HepG2 (cell line): ENCODE results near the gene DNPEP. TPM values are rescaled to one million over a fixed set of nuclear protein-coding genes. Genes with fewer than 3 reads are reported as not detected.

ENCODE experiments used
- ATAC-seq: fragments of 200-7000 bp; cut with Tn5 transposase; 3 replicates; pipeline ENCODE4 v1.9.1; 2020; ENCODE audit warnings: mild to moderate bottlenecking, moderate library complexity
- BruUV-seq: library from RNA; stranded (reverse); fragments of 400-500 nt; replicated peaks from 2 replicates; lab custom pipeline; 2021; lab: Mats Ljungman, UMichigan
- CTCF ChIA-PET: fragments of 300-600 bp; formaldehyde crosslinking; extraction: SDS; loops from one replicate; lab custom pipeline; 2021; ENCODE audit warnings: low total read pairs, inconsistent platforms, low intra/inter-chr PET ratio; lab: Yijun Ruan, JAX
- POLR2A ChIA-PET: fragments of 350-600 bp; sonication (Branson Sonifier 250); formaldehyde crosslinking; loops from one replicate; lab custom pipeline; 2020; ENCODE audit warnings: antibody characterized with exemption, inconsistent platforms; lab: Yijun Ruan, JAX
- DNase-seq: peaks from one replicate; pipeline ENCODE4 v3.0.0-alpha.2; 2015; ENCODE audit warnings: low spot score
- FAIRE-seq: peaks from 3 replicates; lab custom pipeline; 2011; peaks lifted over from hg19 to GRCh38; lab: Jason Lieb, UNC
- H2AFZ ChIP-seq: one replicate; pipeline ENCODE4 v1.6.1; 2011; ENCODE audit warnings: low read length, inconsistent platforms
- H3K27ac ChIP-seq: fragments of 300-600 bp; 3 replicates; pipeline ENCODE4 v1.8.0; 2011; ENCODE audit warnings: mixed run types, mild to moderate bottlenecking, mixed read lengths, low read length, inconsistent platforms; ENCODE audit not compliant: insufficient read depth; ENCODE audit errors: extremely low read length
- H3K27me3 ChIP-seq, 2 experiments: fragments of 200-600 bp in 1 of 2; 2 replicates in 1 of 2; 3 replicates in 1 of 2; pipeline versions ENCODE4 v1.6.0 to v1.8.0; 2011; ENCODE audit warnings: low read length in 2 of 2, mild to moderate bottlenecking in 2 of 2, moderate library complexity in 2 of 2, inconsistent platforms in 1 of 2; ENCODE audit not compliant: insufficient read depth in 2 of 2, control insufficient read depth in 1 of 2
- H3K36me3 ChIP-seq, 2 experiments: fragments of 200-600 bp in 1 of 2; replicated peaks in 1 of 2; 2 replicates in 1 of 2; 3 replicates in 1 of 2; pipeline versions ENCODE4 v1.5.1 to v1.8.0; 2011; ENCODE audit warnings: low read length in 2 of 2, inconsistent platforms in 1 of 2; ENCODE audit not compliant: insufficient read depth in 2 of 2, control insufficient read depth in 1 of 2
- H3K4me1 ChIP-seq: 2 replicates; pipeline ENCODE4 v1.5.1; 2012; ENCODE audit warnings: low read length, inconsistent platforms; ENCODE audit not compliant: insufficient read depth
- H3K4me2 ChIP-seq: 2 replicates; pipeline ENCODE4 v1.6.0; 2011; ENCODE audit warnings: low read depth, low read length, inconsistent platforms
- H3K4me3 ChIP-seq, 3 experiments: fragments of 200-600 bp in 1 of 3; sonication (generic), shearing (Covaris generic) in 1 of 3; replicated peaks in 1 of 3; 2 replicates each; pipeline ENCODE4 v1.5.1; 2011 to 2016; ENCODE audit warnings: low read length in 3 of 3, inconsistent platforms in 2 of 3, low read depth in 2 of 3, mild to moderate bottlenecking in 2 of 3, control low read depth in 1 of 3, mixed read lengths in 1 of 3; ENCODE audit not compliant: insufficient read depth in 1 of 3
- H3K79me2 ChIP-seq: one replicate; pipeline ENCODE4 v1.6.1; 2011; ENCODE audit warnings: low read length, inconsistent platforms; ENCODE audit not compliant: insufficient read depth
- H3K9ac ChIP-seq: 2 replicates; pipeline ENCODE4 v1.6.0; 2011; ENCODE audit warnings: mild to moderate bottlenecking, low read depth, low read length, inconsistent platforms; ENCODE audit not compliant: insufficient read depth
- H3K9me3 ChIP-seq: 2 replicates; pipeline ENCODE4 v1.5.1; 2012; ENCODE audit warnings: mild to moderate bottlenecking, low read length
- H4K20me1 ChIP-seq: 2 replicates; pipeline ENCODE4 v1.6.0; 2011; ENCODE audit warnings: inconsistent platforms, mild to moderate bottlenecking, low read length, moderate library complexity; ENCODE audit not compliant: insufficient read depth
- ARHGAP35 ChIP-seq: sonication (generic); formaldehyde crosslinking; IDR thresholded peaks from 2 replicates; pipeline ENCODE4 v1.9.0; 2022; ENCODE audit warnings: mild to moderate bottlenecking, inconsistent platforms, moderate library complexity, missing genetic modification reagents, borderline replicate concordance
- ATF7 ChIP-seq, 2 experiments: fragments of 450-650 bp in 1 of 2; sonication (generic) in 1 of 2; formaldehyde crosslinking in 1 of 2; IDR thresholded peaks; 2 replicates each; pipeline versions ENCODE4 v1.4.0 to v1.6.1; 2016 to 2020; ENCODE audit warnings: antibody characterized with exemption in 1 of 2, mild to moderate bottlenecking in 1 of 2, missing genetic modification reagents in 1 of 2
- BRCA1 ChIP-seq: sonication (generic); formaldehyde crosslinking; IDR thresholded peaks from 2 replicates; pipeline ENCODE4 v1.4.0; 2020; ENCODE audit warnings: missing genetic modification reagents
- FOSL2 ChIP-seq: sonication (generic); formaldehyde crosslinking; IDR thresholded peaks from 2 replicates; pipeline ENCODE4 v1.4.0; 2020; ENCODE audit warnings: missing genetic modification reagents
- FOXJ3 ChIP-seq: sonication (generic); formaldehyde crosslinking; IDR thresholded peaks from 2 replicates; pipeline ENCODE4 v1.4.0; 2020; ENCODE audit warnings: missing genetic modification reagents, mild to moderate bottlenecking, borderline replicate concordance
- NFKBIZ ChIP-seq: IDR thresholded peaks from 2 replicates; pipeline ENCODE4 v1.6.1; 2018; ENCODE audit warnings: missing genetic modification reagents, missing compliant biosample characterization
- RARA ChIP-seq: IDR thresholded peaks from 2 replicates; pipeline ENCODE4 v1.6.1; 2016; ENCODE audit warnings: missing genetic modification reagents, missing compliant biosample characterization
- TRIM24 ChIP-seq: sonication (generic); formaldehyde crosslinking; IDR thresholded peaks from 2 replicates; pipeline ENCODE4 v1.8.0; 2022; ENCODE audit warnings: mild to moderate bottlenecking, missing genetic modification reagents
- ZFYVE20 ChIP-seq: sonication (generic); formaldehyde crosslinking; IDR thresholded peaks from 2 replicates; pipeline ENCODE4 v1.8.0; 2023; ENCODE audit warnings: low read depth, mild to moderate bottlenecking, moderate library complexity, missing genetic modification reagents, borderline replicate concordance
- ZNF230 ChIP-seq: sonication (generic); formaldehyde crosslinking; IDR thresholded peaks from 2 replicates; pipeline ENCODE4 v1.4.0; 2020; ENCODE audit warnings: mild to moderate bottlenecking, missing genetic modification reagents
- ZNF33B ChIP-seq: sonication (generic); formaldehyde crosslinking; IDR thresholded peaks from 2 replicates; pipeline ENCODE4 v1.5.1; 2020; ENCODE audit warnings: mild to moderate bottlenecking, missing genetic modification reagents
- ZNF367 ChIP-seq: sonication (generic); formaldehyde crosslinking; IDR thresholded peaks from 2 replicates; pipeline ENCODE4 v1.4.0; 2020; ENCODE audit warnings: missing genetic modification reagents, borderline replicate concordance
- ZNF431 ChIP-seq: sonication (generic); formaldehyde crosslinking; IDR thresholded peaks from 2 replicates; pipeline ENCODE4 v1.9.0; 2022; ENCODE audit warnings: missing genetic modification reagents, low read depth, mild to moderate bottlenecking, borderline replicate concordance
- ZNF598 ChIP-seq: sonication (generic); formaldehyde crosslinking; IDR thresholded peaks from 2 replicates; pipeline ENCODE4 v1.5.1; 2020; ENCODE audit warnings: mild to moderate bottlenecking, missing genetic modification reagents, borderline replicate concordance
- WGBS: methylation state at CpG from one replicate; pipeline ENCODE4 v1.1.6; 2017; ENCODE audit warnings: low lambda C conversion rate; 5-methylcytosine and 5-hydroxymethylcytosine counted together
- in situ Hi-C: cut with HindIII; loops from 2 replicates; pipeline ENCODE4 v1.10.0; 2017; ENCODE audit warnings: low pct_unique_long_range_greater_than_20kb; ENCODE audit not compliant: extremely low pct_ligation_motif_present
- intact Hi-C: fragments of 100-400 bp; cut with micrococcal nuclease; formaldehyde crosslinking; loops from one replicate; pipeline ENCODE4 v1.10.0; 2022; ENCODE audit not compliant: unreplicated experiment
- polyA plus RNA-seq, 8 experiments: library from polyadenylated mRNA; depleted of rRNA in 3 of 8; stranded (reverse) in 7 of 8; unstranded in 1 of 8; fragments of >200 nt; fragmentation: Illumina TruSeq in 4 of 8; extraction: Trizol in 4 of 8; gene quantifications; 2 replicates each; pipeline versions ENCODE4 v1.2.1 to v1.2.3, GENCODE V29; 2011 to 2016; ENCODE audit warnings: low read depth in 4 of 8, missing spikeins in 1 of 8, mixed read lengths in 1 of 8; ENCODE audit not compliant: insufficient read depth in 1 of 8
- total RNA-seq, 5 experiments: library from RNA; depleted of rRNA; stranded (reverse); fragments of >200 nt; fragmentation: Illumina TruSeq; extraction: Trizol; gene quantifications; 2 replicates each; pipeline ENCODE4 v1.2.3, GENCODE V29; 2016; ENCODE audit warnings: low read depth in 1 of 5
- TF ChIP-seq, protein P1 (sequence below): sonication (generic); formaldehyde crosslinking; IDR thresholded peaks from 2 replicates; pipeline ENCODE4 v1.9.0; 2022; ENCODE audit warnings: missing genetic modification reagents, mild to moderate bottlenecking, borderline replicate concordance
- TF ChIP-seq, protein P2 (sequence below): sonication (generic); formaldehyde crosslinking; IDR thresholded peaks from 2 replicates; pipeline ENCODE4 v1.5.0; 2020; ENCODE audit warnings: mild to moderate bottlenecking, missing genetic modification reagents
- TF ChIP-seq, protein P3 (sequence below): IDR thresholded peaks from 2 replicates; pipeline ENCODE4 v1.6.1; 2012; ENCODE audit warnings: inconsistent platforms
- TF ChIP-seq, protein P4 (sequence below): sonication (generic); formaldehyde crosslinking; conservative IDR thresholded peaks from 2 replicates; pipeline ENCODE4 v1.5.0; 2020; ENCODE audit warnings: missing genetic modification reagents

DNPEP gene
- total and polyA plus RNA-seq, 2 of the 13 experiments (the other 11 are each of a cell fraction or from before 2014, with no cell fraction given), result 104 to 109 TPM

DNA sequence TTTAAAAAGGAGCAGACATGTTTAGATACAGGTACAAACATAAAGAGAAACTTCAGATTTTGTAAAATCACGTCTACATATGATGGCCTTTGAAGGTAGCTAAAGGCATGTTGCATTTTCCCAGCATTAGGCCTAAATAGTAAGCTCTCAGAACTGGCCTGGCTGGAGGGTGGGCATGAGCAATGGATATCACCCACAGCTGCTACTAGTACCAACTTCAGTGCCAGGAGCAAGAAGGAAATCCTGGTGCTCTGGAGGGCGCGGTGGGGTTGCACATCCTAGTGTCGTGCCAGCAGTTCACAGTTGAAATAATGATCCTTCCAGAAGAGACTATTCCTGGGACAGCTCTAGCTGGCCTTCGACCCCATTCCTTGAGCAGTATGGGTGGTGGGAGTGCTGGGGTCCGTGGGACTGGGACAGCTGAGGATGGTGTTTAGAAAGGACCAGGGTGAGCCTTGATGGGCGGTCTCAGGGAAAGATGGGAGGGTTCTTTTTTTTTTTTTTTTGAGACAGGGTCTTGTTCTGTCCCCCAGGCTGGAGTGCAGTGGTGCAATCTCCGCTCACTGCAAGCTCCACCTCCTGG is 35.3 kb upstream of the DNPEP start:
- Histone ChIP-seq H3K27me3 (peaks cover 2 to 56% of the 10 kb centered on the region in 2 experiments; a peak in 4 of 5 replicates), H3K79me2 (no peaks in the 10 kb centered on the region), H4K20me1 (no peaks in the 10 kb centered on the region), H3K4me1 (peaks cover 5% of the 10 kb centered on the region; the same call in 1 of the 2 replicates), H3K4me2 (no peak overlapping the region), H3K9me3 (no peaks in the 10 kb centered on the region), H3K36me3 (no peaks in the 10 kb centered on the region), H3K27ac (no peak overlapping the region), H3K4me3 (no peak overlapping the region), H3K9ac (no peak overlapping the region), H2AFZ (no peak overlapping the region)
- no TSS peak for BruUV-seq
- in situ Hi-C loops, result no loop called here
- FAIRE-seq (no peak), DNase-seq (no peak), ATAC-seq (no peak)
- TF ChIP-seq ZNF33B (no peak), ARHGAP35 (CRISPR knock-in tag) (no peak), ZNF598 (CRISPR knock-in tag) (no peak), ZFYVE20 (CRISPR knock-in tag) (no peak), ATF7 (IDR thresholded peaks at IDR 0.05) (no peak), ATF7 (CRISPR knock-in tag; IDR thresholded peaks at IDR 0.05) (no peak), NFKBIZ (CRISPR knock-in tag) (no peak), FOXJ3 (CRISPR knock-in tag) (no peak), BRCA1 (CRISPR knock-in tag) (no peak), FOSL2 (CRISPR knock-in tag) (no peak), TRIM24 (CRISPR knock-in tag) (no peak), ZNF367 (CRISPR knock-in tag) (no peak), ZNF230 (CRISPR knock-in tag) (no peak), RARA (no peak), ZNF431 (CRISPR knock-in tag) (no peak)
- TF ChIP-seq, protein P1, sequence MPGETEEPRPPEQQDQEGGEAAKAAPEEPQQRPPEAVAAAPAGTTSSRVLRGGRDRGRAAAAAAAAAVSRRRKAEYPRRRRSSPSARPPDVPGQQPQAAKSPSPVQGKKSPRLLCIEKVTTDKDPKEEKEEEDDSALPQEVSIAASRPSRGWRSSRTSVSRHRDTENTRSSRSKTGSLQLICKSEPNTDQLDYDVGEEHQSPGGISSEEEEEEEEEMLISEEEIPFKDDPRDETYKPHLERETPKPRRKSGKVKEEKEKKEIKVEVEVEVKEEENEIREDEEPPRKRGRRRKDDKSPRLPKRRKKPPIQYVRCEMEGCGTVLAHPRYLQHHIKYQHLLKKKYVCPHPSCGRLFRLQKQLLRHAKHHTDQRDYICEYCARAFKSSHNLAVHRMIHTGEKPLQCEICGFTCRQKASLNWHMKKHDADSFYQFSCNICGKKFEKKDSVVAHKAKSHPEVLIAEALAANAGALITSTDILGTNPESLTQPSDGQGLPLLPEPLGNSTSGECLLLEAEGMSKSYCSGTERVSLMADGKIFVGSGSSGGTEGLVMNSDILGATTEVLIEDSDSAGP (CRISPR knock-in tag), result no peak
- TF ChIP-seq, protein P2, sequence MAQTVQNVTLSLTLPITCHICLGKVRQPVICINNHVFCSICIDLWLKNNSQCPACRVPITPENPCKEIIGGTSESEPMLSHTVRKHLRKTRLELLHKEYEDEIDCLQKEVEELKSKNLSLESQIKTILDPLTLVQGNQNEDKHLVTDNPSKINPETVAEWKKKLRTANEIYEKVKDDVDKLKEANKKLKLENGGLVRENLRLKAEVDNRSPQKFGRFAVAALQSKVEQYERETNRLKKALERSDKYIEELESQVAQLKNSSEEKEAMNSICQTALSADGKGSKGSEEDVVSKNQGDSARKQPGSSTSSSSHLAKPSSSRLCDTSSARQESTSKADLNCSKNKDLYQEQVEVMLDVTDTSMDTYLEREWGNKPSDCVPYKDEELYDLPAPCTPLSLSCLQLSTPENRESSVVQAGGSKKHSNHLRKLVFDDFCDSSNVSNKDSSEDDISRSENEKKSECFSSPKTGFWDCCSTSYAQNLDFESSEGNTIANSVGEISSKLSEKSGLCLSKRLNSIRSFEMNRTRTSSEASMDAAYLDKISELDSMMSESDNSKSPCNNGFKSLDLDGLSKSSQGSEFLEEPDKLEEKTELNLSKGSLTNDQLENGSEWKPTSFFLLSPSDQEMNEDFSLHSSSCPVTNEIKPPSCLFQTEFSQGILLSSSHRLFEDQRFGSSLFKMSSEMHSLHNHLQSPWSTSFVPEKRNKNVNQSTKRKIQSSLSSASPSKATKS (CRISPR knock-in tag), result no peak
- TF ChIP-seq, protein P3, sequence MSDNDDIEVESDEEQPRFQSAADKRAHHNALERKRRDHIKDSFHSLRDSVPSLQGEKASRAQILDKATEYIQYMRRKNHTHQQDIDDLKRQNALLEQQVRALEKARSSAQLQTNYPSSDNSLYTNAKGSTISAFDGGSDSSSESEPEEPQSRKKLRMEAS, result no peak
- TF ChIP-seq, protein P4, sequence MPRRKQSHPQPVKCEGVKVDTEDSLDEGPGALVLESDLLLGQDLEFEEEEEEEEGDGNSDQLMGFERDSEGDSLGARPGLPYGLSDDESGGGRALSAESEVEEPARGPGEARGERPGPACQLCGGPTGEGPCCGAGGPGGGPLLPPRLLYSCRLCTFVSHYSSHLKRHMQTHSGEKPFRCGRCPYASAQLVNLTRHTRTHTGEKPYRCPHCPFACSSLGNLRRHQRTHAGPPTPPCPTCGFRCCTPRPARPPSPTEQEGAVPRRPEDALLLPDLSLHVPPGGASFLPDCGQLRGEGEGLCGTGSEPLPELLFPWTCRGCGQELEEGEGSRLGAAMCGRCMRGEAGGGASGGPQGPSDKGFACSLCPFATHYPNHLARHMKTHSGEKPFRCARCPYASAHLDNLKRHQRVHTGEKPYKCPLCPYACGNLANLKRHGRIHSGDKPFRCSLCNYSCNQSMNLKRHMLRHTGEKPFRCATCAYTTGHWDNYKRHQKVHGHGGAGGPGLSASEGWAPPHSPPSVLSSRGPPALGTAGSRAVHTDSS (CRISPR knock-in tag), result no peak
- CTCF ChIA-PET, result no interaction called here
- POLR2A ChIA-PET, result no interaction called here
- WGBS, result 30% methylated on average over 8 of the region's 8 CpGs
- intact Hi-C loops, result no loop called here
